Osteoblast (primary cell): Measurements from ENCODE around the gene DCC. TPM values are rescaled to one million over a fixed set of nuclear protein-coding genes. Genes with fewer than 3 reads are reported as not detected.

Experiments
- DNase-seq: peaks from one replicate; pipeline ENCODE4 v3.0.0; 2011; ENCODE audit warnings: low spot score, mixed read lengths; ENCODE audit not compliant: insufficient read length; ENCODE audit errors: missing footprints
- H2AFZ ChIP-seq: 2 replicates; pipeline ENCODE4 v1.6.0; 2011; ENCODE audit warnings: mild to moderate bottlenecking, low read length
- H3K27ac ChIP-seq: 2 replicates; pipeline ENCODE4 v1.5.1; 2011; ENCODE audit warnings: mild to moderate bottlenecking, low read depth, low read length, moderate library complexity
- H3K27me3 ChIP-seq: 2 replicates; pipeline ENCODE4 v1.6.0; 2012; ENCODE audit warnings: mild to moderate bottlenecking, control low read depth, inconsistent platforms, low read length, moderate library complexity; ENCODE audit not compliant: insufficient read depth
- H3K36me3 ChIP-seq: 2 replicates; pipeline ENCODE4 v1.5.1; 2011; ENCODE audit warnings: mild to moderate bottlenecking, low read length, control low read depth, moderate library complexity; ENCODE audit not compliant: insufficient read depth
- H3K4me1 ChIP-seq: 2 replicates; pipeline ENCODE4 v1.5.1; 2011; ENCODE audit warnings: mild to moderate bottlenecking, low read length, control low read depth, moderate library complexity; ENCODE audit not compliant: insufficient read depth
- H3K4me2 ChIP-seq: 2 replicates; pipeline ENCODE4 v1.6.0; 2011; ENCODE audit warnings: mild to moderate bottlenecking, low read length; ENCODE audit not compliant: insufficient read depth
- H3K4me3 ChIP-seq: fragments of 200-600 bp; sonication (generic); 3 replicates; pipeline ENCODE4 v1.5.1; 2012; ENCODE audit warnings: mild to moderate bottlenecking, low read length, inconsistent platforms; ENCODE audit not compliant: insufficient read depth
- H3K79me2 ChIP-seq: 2 replicates; pipeline ENCODE4 v1.6.0; 2012; ENCODE audit warnings: mild to moderate bottlenecking, low read length, control low read depth, inconsistent platforms; ENCODE audit not compliant: insufficient read depth
- H3K9me3 ChIP-seq: 2 replicates; pipeline ENCODE4 v1.5.1; 2011; ENCODE audit warnings: low read depth, low read length, control low read depth
- H4K20me1 ChIP-seq: 2 replicates; pipeline ENCODE4 v1.6.0; 2012; ENCODE audit warnings: mild to moderate bottlenecking, low read length, control low read depth; ENCODE audit not compliant: insufficient read depth
- total RNA-seq: library from RNA; depleted of rRNA; stranded (reverse); fragments of >200 nt; gene quantifications from 2 replicates; pipeline ENCODE4 v1.2.3, GENCODE V29; 2012
- TF ChIP-seq, protein P1 (sequence below): IDR thresholded peaks from 2 replicates; pipeline ENCODE4 v1.5.1; 2011; ENCODE audit warnings: mild to moderate bottlenecking, low read depth, low read length, moderate library complexity; ENCODE audit errors: extremely low read depth

DCC gene
- total RNA-seq, 1 donor = not detected

DNA sequence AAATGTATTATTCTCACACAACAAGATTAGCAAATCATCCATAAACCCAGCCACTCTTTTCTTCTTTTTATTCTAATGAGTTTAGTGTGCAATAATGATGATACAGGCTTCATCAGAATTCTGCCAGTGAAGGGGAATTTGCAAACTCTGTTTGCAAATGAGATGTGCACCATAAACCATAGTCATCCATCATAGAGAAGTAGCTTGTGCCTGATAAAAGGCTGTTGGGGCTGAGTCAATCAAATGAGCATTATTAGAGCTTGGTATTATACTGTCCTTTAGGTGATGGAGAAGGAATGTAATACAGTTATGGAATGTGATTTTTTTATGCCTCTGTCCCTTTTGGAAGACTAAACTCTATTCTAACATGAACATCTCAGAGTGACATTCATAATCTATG is 101.8 kb downstream of the DCC start:
- Histone ChIP-seq H4K20me1 (no peaks in the 10 kb centered on the region), H3K4me3 (no peak overlapping the region), H3K36me3 (no peaks in the 10 kb centered on the region), H3K9me3 (no peaks in the 10 kb centered on the region), H3K27me3 (no peaks in the 10 kb centered on the region), H3K4me2 (no peak overlapping the region), H3K79me2 (no peaks in the 10 kb centered on the region), H3K4me1 (no peaks in the 10 kb centered on the region), H2AFZ (no peak overlapping the region), H3K27ac (no peak overlapping the region)
- TF ChIP-seq, protein P1, sequence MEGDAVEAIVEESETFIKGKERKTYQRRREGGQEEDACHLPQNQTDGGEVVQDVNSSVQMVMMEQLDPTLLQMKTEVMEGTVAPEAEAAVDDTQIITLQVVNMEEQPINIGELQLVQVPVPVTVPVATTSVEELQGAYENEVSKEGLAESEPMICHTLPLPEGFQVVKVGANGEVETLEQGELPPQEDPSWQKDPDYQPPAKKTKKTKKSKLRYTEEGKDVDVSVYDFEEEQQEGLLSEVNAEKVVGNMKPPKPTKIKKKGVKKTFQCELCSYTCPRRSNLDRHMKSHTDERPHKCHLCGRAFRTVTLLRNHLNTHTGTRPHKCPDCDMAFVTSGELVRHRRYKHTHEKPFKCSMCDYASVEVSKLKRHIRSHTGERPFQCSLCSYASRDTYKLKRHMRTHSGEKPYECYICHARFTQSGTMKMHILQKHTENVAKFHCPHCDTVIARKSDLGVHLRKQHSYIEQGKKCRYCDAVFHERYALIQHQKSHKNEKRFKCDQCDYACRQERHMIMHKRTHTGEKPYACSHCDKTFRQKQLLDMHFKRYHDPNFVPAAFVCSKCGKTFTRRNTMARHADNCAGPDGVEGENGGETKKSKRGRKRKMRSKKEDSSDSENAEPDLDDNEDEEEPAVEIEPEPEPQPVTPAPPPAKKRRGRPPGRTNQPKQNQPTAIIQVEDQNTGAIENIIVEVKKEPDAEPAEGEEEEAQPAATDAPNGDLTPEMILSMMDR = no peak
- no peak for DNase-seq

DNA sequence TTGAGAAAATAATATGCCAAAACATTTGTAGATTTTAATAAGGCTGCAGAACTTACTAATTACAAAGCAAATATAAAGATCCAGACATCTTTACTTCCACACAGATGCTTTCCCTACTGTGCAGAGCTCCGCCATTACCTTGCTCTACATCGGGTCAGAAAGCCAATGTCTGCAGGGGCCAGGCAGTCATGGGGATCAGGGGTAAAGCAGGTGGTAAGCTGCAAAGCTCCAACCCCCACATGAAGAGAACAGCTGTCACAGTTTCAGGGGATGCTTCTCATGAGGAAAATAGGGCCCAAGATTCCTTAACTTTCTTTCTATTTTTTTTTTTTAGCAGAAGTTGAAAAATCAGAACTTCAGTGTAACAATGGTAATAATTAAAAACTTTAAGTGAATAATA is 102.7 kb downstream of the DCC start:
- Histone ChIP-seq H4K20me1 (no peaks in the 10 kb centered on the region), H3K4me1 (no peaks in the 10 kb centered on the region), H3K9me3 (no peaks in the 10 kb centered on the region), H2AFZ (no peak overlapping the region), H3K27me3 (no peaks in the 10 kb centered on the region), H3K27ac (no peak overlapping the region), H3K36me3 (no peaks in the 10 kb centered on the region), H3K4me3 (no peak overlapping the region), H3K79me2 (no peaks in the 10 kb centered on the region), H3K4me2 (no peak overlapping the region)
- TF ChIP-seq, protein P1 = no peak
- DNase-seq = no peak

DNA sequence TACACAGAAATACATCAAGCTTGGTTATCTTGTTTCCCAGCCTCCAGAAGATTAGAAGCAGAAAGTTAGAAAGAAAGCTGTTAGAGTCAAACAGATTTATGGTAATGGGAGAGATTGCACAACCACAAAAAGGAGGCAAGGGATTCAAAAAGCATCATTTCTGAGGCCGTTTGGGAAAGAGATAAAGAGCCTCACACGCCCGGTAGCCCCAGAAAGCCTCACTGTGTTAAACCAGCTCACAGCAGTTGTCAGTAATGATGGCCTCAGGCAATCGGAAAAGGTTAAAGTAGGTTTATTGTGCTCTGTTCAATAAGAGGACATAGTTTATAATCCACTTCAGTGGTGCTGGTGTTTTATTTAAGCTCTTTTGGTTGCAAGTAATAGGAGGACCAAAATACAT is 111.3 kb downstream of the DCC start:
- no peaks in the 10 kb centered on the region for H4K20me1 ChIP-seq
- H3K79me2 ChIP-seq = no peaks in the 10 kb centered on the region
- no peaks in the 10 kb centered on the region for H3K36me3 ChIP-seq
- no peaks in the 10 kb centered on the region for H3K4me1 ChIP-seq
- no peak overlapping the region for H3K4me2 ChIP-seq
- H2AFZ ChIP-seq = no peak overlapping the region
- H3K4me3 ChIP-seq = no peak overlapping the region
- DNase-seq = no peak
- peaks cover 7% of the 10 kb centered on the region for H3K9me3 ChIP-seq
- TF ChIP-seq, protein P1 = no peak
- no peaks in the 10 kb centered on the region for H3K27me3 ChIP-seq
- no peak overlapping the region for H3K27ac ChIP-seq

DNA sequence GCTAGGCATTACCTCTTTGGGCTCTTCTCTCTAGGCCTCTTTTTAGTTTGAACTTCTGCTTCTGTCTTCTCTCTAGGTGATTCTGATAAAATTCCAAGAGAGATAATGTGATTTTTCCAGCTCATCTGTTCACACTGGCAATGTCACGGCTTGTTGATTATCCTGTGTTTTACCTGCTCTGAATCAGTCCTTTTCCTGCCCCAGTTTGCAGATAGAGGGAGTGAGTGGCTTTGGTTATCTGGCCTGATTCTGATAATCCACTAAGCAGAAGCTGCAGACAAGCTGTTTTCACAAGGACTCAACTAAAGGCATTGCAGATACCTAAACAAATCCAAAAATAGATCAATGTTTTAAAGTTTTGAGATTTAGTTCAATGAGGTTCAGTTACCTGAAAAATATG is 111.9 kb downstream of the DCC start:
- H3K79me2 ChIP-seq = no peaks in the 10 kb centered on the region
- no peak overlapping the region for H2AFZ ChIP-seq
- no peaks in the 10 kb centered on the region for H3K36me3 ChIP-seq
- H3K27me3 ChIP-seq = no peaks in the 10 kb centered on the region
- H3K4me3 ChIP-seq = no peak overlapping the region
- H4K20me1 ChIP-seq = no peaks in the 10 kb centered on the region
- no peak for DNase-seq
- TF ChIP-seq, protein P1 = no peak
- no peak overlapping the region for H3K27ac ChIP-seq
- H3K4me2 ChIP-seq = no peak overlapping the region
- H3K9me3 ChIP-seq = peaks cover 7% of the 10 kb centered on the region
- no peaks in the 10 kb centered on the region for H3K4me1 ChIP-seq
